Cardiac muscle cell (in vitro differentiated cells and primary cell): Measurements from ENCODE around the gene STAB1. TPM values are rescaled to one million over a fixed set of nuclear protein-coding genes. Genes with fewer than 3 reads are reported as not detected.

Source experiments
- DNase-seq, 2 donors: peaks; one replicate each; pipeline versions ENCODE4 v3.0.0 to v3.0.0-alpha.2; 2010 to 2017; ENCODE audit warnings: low read depth in 1 of 2, low spot score in 1 of 2
- H3K27ac ChIP-seq: fragments of 200-600 bp; sonication (generic); 2 replicates; pipeline ENCODE4 v1.5.1; 2016
- H3K27me3 ChIP-seq: fragments of 200-600 bp; sonication (generic); 2 replicates; pipeline ENCODE4 v1.6.0; 2016; ENCODE audit warnings: control low read depth
- H3K36me3 ChIP-seq: fragments of 200-600 bp; sonication (generic); 2 replicates; pipeline ENCODE4 v1.5.1; 2016; ENCODE audit warnings: control low read depth
- H3K4me1 ChIP-seq: fragments of 200-600 bp; sonication (generic); 2 replicates; pipeline ENCODE4 v1.8.1; 2017; ENCODE audit warnings: low read depth, mild to moderate bottlenecking, mixed run types
- H3K4me3 ChIP-seq: fragments of 200-600 bp; sonication (generic); 2 replicates; pipeline ENCODE4 v1.5.1; 2016; ENCODE audit warnings: mild to moderate bottlenecking
- H3K9me3 ChIP-seq: fragments of 200-600 bp; sonication (generic); 2 replicates; pipeline ENCODE4 v1.5.1; 2017; ENCODE audit warnings: low read depth, mild to moderate bottlenecking, control low read depth
- CTCF ChIP-seq: IDR thresholded peaks from 2 replicates; pipeline ENCODE4 v1.5.1; 2012; ENCODE audit warnings: low read depth, mild to moderate bottlenecking, low read length
- polyA plus RNA-seq: library from polyadenylated mRNA; unstranded; fragments of >200 nt; fragmentation: Nextera tagmentation; extraction: Ambion mirVana; gene quantifications from 2 replicates; pipeline ENCODE4 v1.2.1, GENCODE V29; 2016
- total RNA-seq: library from RNA; depleted of rRNA; stranded (reverse); fragments of >200 nt; gene quantifications from 2 replicates; pipeline ENCODE4 v1.2.3, GENCODE V29; 2016

Gene STAB1
- total and polyA plus RNA-seq, 2 experiments from 2014 or later: 2.2 TPM; not detected in 1

DNA sequence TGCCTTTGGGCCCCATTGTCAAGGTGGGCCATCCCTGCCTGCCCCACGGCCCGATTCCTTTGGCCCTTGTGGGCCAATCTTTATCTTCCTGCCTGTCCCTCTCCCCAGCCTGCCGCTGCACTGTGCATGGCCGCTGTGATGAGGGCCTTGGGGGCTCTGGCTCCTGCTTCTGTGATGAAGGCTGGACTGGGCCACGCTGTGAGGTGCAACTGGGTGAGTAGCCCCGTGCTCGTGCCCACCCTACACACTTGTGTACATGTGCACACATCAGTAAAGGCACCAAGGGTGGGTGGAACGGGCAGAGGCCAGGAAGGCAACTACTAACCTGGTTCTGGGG, 26.3 kb downstream of the STAB1 start:
- no peaks in the 10 kb centered on the region for H3K9me3 ChIP-seq
- no peak for TF ChIP-seq CTCF
- H3K4me3 ChIP-seq: no peak overlapping the region
- no peaks in the 10 kb centered on the region for H3K27me3 ChIP-seq
- H3K27ac ChIP-seq: no peak overlapping the region
- peaks cover 5% of the 10 kb centered on the region for H3K36me3 ChIP-seq
- H3K4me1 ChIP-seq: no peaks in the 10 kb centered on the region
- no peak for DNase-seq

GRCh38 chr3:52521881-52522650, 26.9 kb downstream of the STAB1 start:
- H3K27ac ChIP-seq: no peak overlapping the region
- H3K36me3 ChIP-seq: peaks cover 5% of the 10 kb centered on the region
- H3K4me3 ChIP-seq: no peak overlapping the region
- H3K27me3 ChIP-seq: no peaks in the 10 kb centered on the region
- H3K4me1 ChIP-seq: no peaks in the 10 kb centered on the region
- H3K9me3 ChIP-seq: no peaks in the 10 kb centered on the region
- TF ChIP-seq CTCF: no peak
- DNase-seq: no peak

GRCh38 chr3:52522651-52523251, 27.6 kb downstream of the STAB1 start:
- H3K9me3 ChIP-seq: no peaks in the 10 kb centered on the region
- DNase-seq: no peak
- no peaks in the 10 kb centered on the region for H3K27me3 ChIP-seq
- no peak for TF ChIP-seq CTCF
- no peak overlapping the region for H3K27ac ChIP-seq
- peaks cover 8% of the 10 kb centered on the region for H3K36me3 ChIP-seq
- H3K4me3 ChIP-seq: no peak overlapping the region
- H3K4me1 ChIP-seq: no peaks in the 10 kb centered on the region

DNA sequence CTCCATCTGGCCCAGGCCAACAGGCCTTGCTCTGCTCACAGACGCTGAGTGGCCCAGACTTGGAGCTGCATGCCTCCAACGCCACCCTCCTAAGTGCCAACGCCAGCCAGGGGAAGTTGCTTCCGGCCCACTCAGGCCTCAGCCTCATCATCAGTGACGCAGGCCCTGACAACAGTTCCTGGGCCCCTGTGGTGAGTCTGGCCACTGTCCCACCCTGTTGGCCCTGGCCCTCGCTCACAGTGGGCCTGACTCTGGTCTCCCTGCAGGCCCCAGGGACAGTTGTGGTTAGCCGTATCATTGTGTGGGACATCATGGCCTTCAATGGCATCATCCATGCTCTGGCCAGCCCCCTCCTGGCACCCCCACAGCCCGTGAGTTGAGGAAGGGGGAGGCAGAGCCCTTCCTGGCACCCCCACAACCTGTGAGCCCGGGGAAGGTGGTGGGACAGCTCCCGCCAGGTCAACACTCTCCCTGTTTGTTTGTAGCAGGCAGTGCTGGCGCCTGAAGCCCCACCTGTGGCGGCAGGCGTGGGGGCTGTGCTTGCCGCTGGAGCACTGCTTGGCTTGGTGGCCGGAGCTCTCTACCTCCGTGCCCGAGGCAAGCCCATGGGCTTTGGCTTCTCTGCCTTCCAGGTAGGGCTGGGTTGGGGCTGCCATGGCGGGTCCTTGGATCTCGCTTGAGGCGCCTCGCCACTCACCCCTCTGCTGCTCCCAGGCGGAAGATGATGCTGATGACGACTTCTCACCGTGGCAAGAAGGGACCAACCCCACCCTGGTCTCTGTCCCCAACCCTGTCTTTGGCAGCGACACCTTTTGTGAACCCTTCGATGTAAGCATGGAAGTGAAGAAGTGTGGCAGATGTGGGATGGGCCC, 28.5 kb downstream of the STAB1 start:
- H3K36me3 ChIP-seq: peaks cover 16% of the 10 kb centered on the region
- TF ChIP-seq CTCF: no peak
- no peaks in the 10 kb centered on the region for H3K9me3 ChIP-seq
- no peak overlapping the region for H3K4me3 ChIP-seq
- H3K4me1 ChIP-seq: no peaks in the 10 kb centered on the region
- no peaks in the 10 kb centered on the region for H3K27me3 ChIP-seq
- DNase-seq: no peak
- H3K27ac ChIP-seq: no peak overlapping the region

GRCh38 chr3:52524258-52524751, 29.2 kb downstream of the STAB1 start:
- TF ChIP-seq CTCF: no peak
- no peak overlapping the region for H3K27ac ChIP-seq

More at GRCh38 chr3:52524258-52524751, 29.2 kb downstream of the STAB1 start:
- H3K27me3 ChIP-seq: no peaks in the 10 kb centered on the region
- no peak overlapping the region for H3K4me3 ChIP-seq
- H3K9me3 ChIP-seq: no peaks in the 10 kb centered on the region
- no peaks in the 10 kb centered on the region for H3K4me1 ChIP-seq
- DNase-seq: no peak
- H3K36me3 ChIP-seq: peaks cover 20% of the 10 kb centered on the region
